Neuronal stem cell (in vitro differentiated cells): ENCODE measurements around the gene DLX6.

Experiments
- DNase-seq: peaks from one replicate; pipeline ENCODE4 v3.0.0-alpha.2; 2013; ENCODE audit warnings: low spot score
- H2AFZ ChIP-seq: one replicate; pipeline ENCODE4 v1.6.1; 2013; ENCODE audit warnings: mild to moderate bottlenecking, low read length, inconsistent platforms
- H2AK5ac ChIP-seq: 2 replicates; pipeline ENCODE4 v1.6.1; 2013; ENCODE audit warnings: low read depth, mild to moderate bottlenecking, inconsistent platforms, low read length, moderate library complexity, mixed read lengths
- H2BK120ac ChIP-seq: 2 replicates; pipeline ENCODE4 v1.6.1; 2013; ENCODE audit warnings: low read depth, mild to moderate bottlenecking, inconsistent platforms, low read length, moderate library complexity, mixed read lengths
- H2BK12ac ChIP-seq: one replicate; pipeline ENCODE4 v1.6.1; 2013; ENCODE audit warnings: low read length, inconsistent platforms
- H2BK15ac ChIP-seq: 2 replicates; pipeline ENCODE4 v1.6.1; 2013; ENCODE audit warnings: mild to moderate bottlenecking, low read length, inconsistent platforms, mixed read lengths
- H2BK5ac ChIP-seq: one replicate; pipeline ENCODE4 v1.6.1; 2013; ENCODE audit warnings: inconsistent platforms, mild to moderate bottlenecking, low read length, moderate library complexity
- H3K14ac ChIP-seq: one replicate; pipeline ENCODE4 v1.6.1; 2013; ENCODE audit warnings: low read length, inconsistent platforms
- H3K18ac ChIP-seq: 2 replicates; pipeline ENCODE4 v1.6.1; 2013; ENCODE audit warnings: low read length, inconsistent platforms
- H3K23ac ChIP-seq: 2 replicates; pipeline ENCODE4 v1.6.1; 2013; ENCODE audit warnings: low read depth, mild to moderate bottlenecking, mixed read lengths, low read length, inconsistent platforms; ENCODE audit not compliant: poor library complexity
- H3K27ac ChIP-seq: replicated peaks from 3 replicates; pipeline ENCODE4 v1.5.1; 2013; ENCODE audit warnings: low read length, inconsistent platforms
- H3K27me3 ChIP-seq, 3 experiments: 2 replicates each; pipeline ENCODE4 v1.6.1; 2013; ENCODE audit warnings: low read length in 3 of 3, mild to moderate bottlenecking in 2 of 3, inconsistent platforms in 1 of 3, low read depth in 1 of 3, mixed read lengths in 1 of 3, moderate library complexity in 1 of 3; ENCODE audit not compliant: control insufficient read depth in 3 of 3, insufficient read depth in 3 of 3
- H3K36me3 ChIP-seq, 2 donors: replicated peaks in 1 of 2; 2 replicates each; pipeline ENCODE4 v1.6.1; 2013; ENCODE audit warnings: low read length in 2 of 2; ENCODE audit not compliant: control insufficient read depth in 2 of 2, insufficient read depth in 2 of 2
- H3K4ac ChIP-seq: 2 replicates; pipeline ENCODE4 v1.6.1; 2013; ENCODE audit warnings: inconsistent platforms, mild to moderate bottlenecking, low read length, moderate library complexity
- H3K4me1 ChIP-seq, 2 donors: 1 replicate in 1 of 2; 2 replicates in 1 of 2; pipeline ENCODE4 v1.6.1; 2013; ENCODE audit warnings: low read length in 2 of 2, low read depth in 1 of 2; ENCODE audit not compliant: control insufficient read depth in 2 of 2, insufficient read depth in 1 of 2
- H3K4me2 ChIP-seq: one replicate; pipeline ENCODE4 v1.6.1; 2013; ENCODE audit warnings: mild to moderate bottlenecking, low read length, inconsistent platforms; ENCODE audit not compliant: insufficient read depth, poor library complexity, severe bottlenecking
- H3K4me3 ChIP-seq, 2 donors: 2 replicates each; pipeline ENCODE4 v1.5.1; 2013; ENCODE audit warnings: low read length in 2 of 2, mild to moderate bottlenecking in 2 of 2, inconsistent platforms in 1 of 2, moderate library complexity in 1 of 2
- H3K79me1 ChIP-seq: one replicate; pipeline ENCODE4 v1.6.1; 2013; ENCODE audit warnings: low read depth, mild to moderate bottlenecking, inconsistent platforms, low read length, moderate library complexity
- H3K9ac ChIP-seq: one replicate; pipeline ENCODE4 v1.6.1; 2013; ENCODE audit warnings: mild to moderate bottlenecking, low read depth, low read length, inconsistent platforms; ENCODE audit not compliant: poor library complexity
- H3K9me3 ChIP-seq, 2 donors: replicated peaks in 1 of 2; 2 replicates each; pipeline versions ENCODE3 to v1.6.1; 2013; ENCODE audit warnings: low read length in 2 of 2, mild to moderate bottlenecking in 2 of 2, inconsistent platforms in 1 of 2, low read depth in 1 of 2, mixed read lengths in 1 of 2, moderate library complexity in 1 of 2; ENCODE audit not compliant: control insufficient read depth in 2 of 2, insufficient read depth in 1 of 2
- H4K8ac ChIP-seq: one replicate; pipeline ENCODE4 v1.6.1; 2013; ENCODE audit warnings: low read depth, mild to moderate bottlenecking, inconsistent platforms, low read length, moderate library complexity
- H4K91ac ChIP-seq: one replicate; pipeline ENCODE4 v1.6.1; 2013; ENCODE audit warnings: low read length, low read depth, mild to moderate bottlenecking, inconsistent platforms; ENCODE audit not compliant: poor library complexity
- WGBS, 2 donors: extraction: QIAGEN DNeasy Blood & Tissue Kit; methylation state at CpG; one replicate each; pipeline ENCODE4 v1.1.7; 2013; ENCODE audit warnings: missing lambda C conversion rate in 2 of 2, mixed read lengths in 1 of 2; ENCODE audit not compliant: insufficient read length in 2 of 2, insufficient replicate concordance in 1 of 2; ENCODE audit errors: extremely low coverage in 2 of 2; 5-methylcytosine and 5-hydroxymethylcytosine counted together

DLX6 gene

GRCh38 chr7:97004247-97005182 is 838 bp upstream of the DLX6 start:
- Histone ChIP-seq H3K9ac (no peak overlapping the region), H3K4me1 (peaks cover 0 to 8% of the 10 kb centered on the region in 2 donors), H2BK5ac (no peak overlapping the region), H3K4me3 (peak overlapping the region; percentile 29 to 44), H2BK120ac (no peak overlapping the region), H4K91ac (no peak overlapping the region), H4K8ac (no peak overlapping the region), H3K27me3 (peaks cover 39 to 92% (median 81%) of the 10 kb centered on the region in 3 experiments), H3K4ac (no peak overlapping the region), H3K18ac (no peak overlapping the region), H3K36me3 (no peaks in the 10 kb centered on the region), H3K9me3 (peaks cover 0 to 3% of the 10 kb centered on the region in 2 donors), H2BK12ac (no peak overlapping the region), H2BK15ac (peak overlapping the region; percentile 95), H3K14ac (no peak overlapping the region), H3K23ac (no peak overlapping the region), H2AFZ (peak overlapping the region; percentile 86), H2AK5ac (no peak overlapping the region), H3K79me1 (no peaks in the 10 kb centered on the region), H3K4me2 (peak overlapping the region; percentile 61), H3K27ac (no peak overlapping the region)
- no CpG with 5 or more reads among the region's 20 CpGs for WGBS, 2 donors
- no peak for DNase-seq

- Histone ChIP-seq H4K91ac (no peak overlapping the region), H3K23ac (no peak overlapping the region), H3K79me1 (no peaks in the 10 kb centered on the region), H3K9me3 (peaks cover 0 to 3% of the 10 kb centered on the region in 2 donors), H3K27me3 (peaks cover 41 to 92% (median 81%) of the 10 kb centered on the region in 3 experiments), H3K4me3 (peak overlapping the region; percentile 44 to 73), H2BK12ac (peak overlapping the region; percentile 46), H3K4me1 (peaks cover 0 to 8% of the 10 kb centered on the region in 2 donors), H2BK15ac (peak overlapping the region; percentile 88), H2AK5ac (no peak overlapping the region), H4K8ac (no peak overlapping the region), H3K14ac (no peak overlapping the region), H3K27ac (no peak overlapping the region), H2BK120ac (no peak overlapping the region), H3K9ac (peak overlapping the region; percentile 82), H3K36me3 (no peaks in the 10 kb centered on the region), H3K18ac (peak overlapping the region; percentile 93), H2BK5ac (no peak overlapping the region), H3K4me2 (peak overlapping the region; percentile 89), H2AFZ (peak overlapping the region; percentile 93), H3K4ac (no peak overlapping the region)
- DNase-seq, result peak; percentile 65
- WGBS, 2 donors, result no CpG with 5 or more reads among the region's 83 CpGs
These were observed 882 bp downstream of the DLX6 start for GRCh38 chr7:97006055-97006815.

GRCh38 chr7:97006816-97007582 is 1.6 kb downstream of the DLX6 start:
- DNase-seq, result peak; percentile 49
- no CpG with 5 or more reads among the region's 39 CpGs for WGBS, 2 donors
- Histone ChIP-seq H3K4me3 (peak overlapping the region in 1 of 2 donors; percentile 59), H3K9me3 (peaks cover 0 to 3% of the 10 kb centered on the region in 2 donors), H3K23ac (no peak overlapping the region), H2AK5ac (peak overlapping the region; percentile 33), H2AFZ (peak overlapping the region; percentile 93), H3K4ac (no peak overlapping the region), H3K4me1 (peaks cover 0 to 8% of the 10 kb centered on the region in 2 donors), H3K9ac (no peak overlapping the region), H3K14ac (no peak overlapping the region), H3K36me3 (no peaks in the 10 kb centered on the region), H3K27ac (no peak overlapping the region), H3K18ac (peak overlapping the region; percentile 78), H4K91ac (no peak overlapping the region), H3K4me2 (peak overlapping the region; percentile 89), H2BK12ac (peak overlapping the region; percentile 46), H4K8ac (no peak overlapping the region), H2BK5ac (no peak overlapping the region), H3K27me3 (peaks cover 37 to 92% (median 81%) of the 10 kb centered on the region in 3 experiments), H2BK120ac (no peak overlapping the region), H3K79me1 (no peaks in the 10 kb centered on the region), H2BK15ac (peak overlapping the region; percentile 88)
